H1 (cell line): Measurements from ENCODE around the gene AKR7A2.

Experiments used
- EGR1 ChIP-seq: IDR thresholded peaks from 2 replicates; pipeline ENCODE4 v1.6.1; 2011; ENCODE audit warnings: low read depth, low read length, borderline replicate concordance
- EZH2 ChIP-seq: fragments of 200-600 bp; sonication (generic); IDR thresholded peaks from 2 replicates; pipeline ENCODE4 v1.7.1; 2012; ENCODE audit warnings: low read depth, mild to moderate bottlenecking, moderate library complexity, low read length, inconsistent platforms; ENCODE audit not compliant: severe bottlenecking
- FOSL1 ChIP-seq: IDR thresholded peaks from 2 replicates; pipeline ENCODE4 v1.6.1; 2011; ENCODE audit warnings: mild to moderate bottlenecking, low read depth, low read length, moderate library complexity; ENCODE audit not compliant: insufficient read depth
- GTF2F1 ChIP-seq: IDR thresholded peaks from 2 replicates; pipeline ENCODE4 v1.6.1; 2012; ENCODE audit warnings: low read depth, low read length, improper control_type of control experiment, borderline replicate concordance
- HDAC6 ChIP-seq: IDR thresholded peaks from one replicate; pipeline ENCODE4 v1.7.1; 2012; ENCODE audit warnings: low read depth, mild to moderate bottlenecking, inconsistent platforms, low read length, moderate library complexity
- KDM1A ChIP-seq: fragments of 200-600, 300-600 bp; sonication (generic); IDR thresholded peaks from 2 replicates; pipeline ENCODE4 v1.7.1; 2016; ENCODE audit warnings: mild to moderate bottlenecking, low read length, borderline replicate concordance
- POLR2A ChIP-seq, 2 experiments: IDR thresholded peaks; 1 replicate in 1 of 2; 2 replicates in 1 of 2; pipeline ENCODE4 v1.6.1; 2011; ENCODE audit warnings: low read depth in 2 of 2, low read length in 2 of 2, mild to moderate bottlenecking in 2 of 2; ENCODE audit errors: control extremely low read depth in 1 of 2
- POLR2AphosphoS5 ChIP-seq: IDR thresholded peaks from 2 replicates; pipeline ENCODE4 v1.6.1; 2011; ENCODE audit warnings: low read depth, low read length
- TEAD4 ChIP-seq: IDR thresholded peaks from 2 replicates; pipeline ENCODE4 v1.6.1; 2012; ENCODE audit warnings: low read depth, low read length, inconsistent platforms, mixed read lengths
- TF ChIP-seq, protein P1 (sequence below): fragments of 300-600 bp; sonication (generic); IDR thresholded peaks from 2 replicates; pipeline ENCODE4 v1.7.1; 2012; ENCODE audit warnings: low read length, moderate library complexity, mild to moderate bottlenecking, inconsistent platforms; ENCODE audit not compliant: insufficient replicate concordance

DNA sequence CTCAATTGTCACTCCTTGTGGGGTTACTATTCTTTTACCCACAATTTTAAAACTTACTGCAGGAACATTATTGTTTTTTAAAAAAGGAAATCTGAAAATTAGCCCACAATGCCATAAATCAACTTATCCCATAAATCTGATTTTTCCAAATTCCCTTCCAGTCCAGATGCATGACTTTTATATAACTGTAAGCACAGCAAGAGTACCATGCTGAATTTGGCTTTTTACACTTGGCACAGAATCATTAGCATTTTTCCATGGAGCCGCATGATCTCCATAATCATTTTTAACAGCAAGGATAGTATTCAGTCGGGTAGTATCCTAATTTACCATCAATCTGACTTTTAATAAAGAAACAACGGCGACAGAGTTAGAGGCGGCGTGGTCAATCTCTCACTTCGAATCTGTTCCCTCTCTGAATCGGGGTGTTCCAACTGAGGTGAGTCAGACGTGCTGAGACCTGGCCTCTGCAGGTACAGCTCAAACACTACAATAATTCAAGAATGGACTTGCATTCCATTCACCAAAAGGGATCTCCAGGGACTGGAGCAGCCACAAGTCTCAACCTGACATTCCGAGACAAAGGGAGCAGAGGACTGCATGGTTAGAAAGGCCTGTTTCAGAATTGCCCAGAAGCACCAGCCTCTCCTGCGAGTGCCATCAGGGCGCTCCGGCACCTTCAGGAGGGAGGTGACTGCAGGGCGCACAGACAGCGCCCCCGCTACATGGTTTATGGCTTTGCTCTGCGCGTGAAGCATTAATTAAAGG, 49.1 kb upstream of the AKR7A2 start:
- TF ChIP-seq FOSL1: no peak
- TF ChIP-seq GTF2F1: no peak
- no peak for TF ChIP-seq HDAC6
- TF ChIP-seq EZH2: no peak
- no peak for TF ChIP-seq EGR1
- no peak for TF ChIP-seq POLR2AphosphoS5
- TF ChIP-seq, protein P1, sequence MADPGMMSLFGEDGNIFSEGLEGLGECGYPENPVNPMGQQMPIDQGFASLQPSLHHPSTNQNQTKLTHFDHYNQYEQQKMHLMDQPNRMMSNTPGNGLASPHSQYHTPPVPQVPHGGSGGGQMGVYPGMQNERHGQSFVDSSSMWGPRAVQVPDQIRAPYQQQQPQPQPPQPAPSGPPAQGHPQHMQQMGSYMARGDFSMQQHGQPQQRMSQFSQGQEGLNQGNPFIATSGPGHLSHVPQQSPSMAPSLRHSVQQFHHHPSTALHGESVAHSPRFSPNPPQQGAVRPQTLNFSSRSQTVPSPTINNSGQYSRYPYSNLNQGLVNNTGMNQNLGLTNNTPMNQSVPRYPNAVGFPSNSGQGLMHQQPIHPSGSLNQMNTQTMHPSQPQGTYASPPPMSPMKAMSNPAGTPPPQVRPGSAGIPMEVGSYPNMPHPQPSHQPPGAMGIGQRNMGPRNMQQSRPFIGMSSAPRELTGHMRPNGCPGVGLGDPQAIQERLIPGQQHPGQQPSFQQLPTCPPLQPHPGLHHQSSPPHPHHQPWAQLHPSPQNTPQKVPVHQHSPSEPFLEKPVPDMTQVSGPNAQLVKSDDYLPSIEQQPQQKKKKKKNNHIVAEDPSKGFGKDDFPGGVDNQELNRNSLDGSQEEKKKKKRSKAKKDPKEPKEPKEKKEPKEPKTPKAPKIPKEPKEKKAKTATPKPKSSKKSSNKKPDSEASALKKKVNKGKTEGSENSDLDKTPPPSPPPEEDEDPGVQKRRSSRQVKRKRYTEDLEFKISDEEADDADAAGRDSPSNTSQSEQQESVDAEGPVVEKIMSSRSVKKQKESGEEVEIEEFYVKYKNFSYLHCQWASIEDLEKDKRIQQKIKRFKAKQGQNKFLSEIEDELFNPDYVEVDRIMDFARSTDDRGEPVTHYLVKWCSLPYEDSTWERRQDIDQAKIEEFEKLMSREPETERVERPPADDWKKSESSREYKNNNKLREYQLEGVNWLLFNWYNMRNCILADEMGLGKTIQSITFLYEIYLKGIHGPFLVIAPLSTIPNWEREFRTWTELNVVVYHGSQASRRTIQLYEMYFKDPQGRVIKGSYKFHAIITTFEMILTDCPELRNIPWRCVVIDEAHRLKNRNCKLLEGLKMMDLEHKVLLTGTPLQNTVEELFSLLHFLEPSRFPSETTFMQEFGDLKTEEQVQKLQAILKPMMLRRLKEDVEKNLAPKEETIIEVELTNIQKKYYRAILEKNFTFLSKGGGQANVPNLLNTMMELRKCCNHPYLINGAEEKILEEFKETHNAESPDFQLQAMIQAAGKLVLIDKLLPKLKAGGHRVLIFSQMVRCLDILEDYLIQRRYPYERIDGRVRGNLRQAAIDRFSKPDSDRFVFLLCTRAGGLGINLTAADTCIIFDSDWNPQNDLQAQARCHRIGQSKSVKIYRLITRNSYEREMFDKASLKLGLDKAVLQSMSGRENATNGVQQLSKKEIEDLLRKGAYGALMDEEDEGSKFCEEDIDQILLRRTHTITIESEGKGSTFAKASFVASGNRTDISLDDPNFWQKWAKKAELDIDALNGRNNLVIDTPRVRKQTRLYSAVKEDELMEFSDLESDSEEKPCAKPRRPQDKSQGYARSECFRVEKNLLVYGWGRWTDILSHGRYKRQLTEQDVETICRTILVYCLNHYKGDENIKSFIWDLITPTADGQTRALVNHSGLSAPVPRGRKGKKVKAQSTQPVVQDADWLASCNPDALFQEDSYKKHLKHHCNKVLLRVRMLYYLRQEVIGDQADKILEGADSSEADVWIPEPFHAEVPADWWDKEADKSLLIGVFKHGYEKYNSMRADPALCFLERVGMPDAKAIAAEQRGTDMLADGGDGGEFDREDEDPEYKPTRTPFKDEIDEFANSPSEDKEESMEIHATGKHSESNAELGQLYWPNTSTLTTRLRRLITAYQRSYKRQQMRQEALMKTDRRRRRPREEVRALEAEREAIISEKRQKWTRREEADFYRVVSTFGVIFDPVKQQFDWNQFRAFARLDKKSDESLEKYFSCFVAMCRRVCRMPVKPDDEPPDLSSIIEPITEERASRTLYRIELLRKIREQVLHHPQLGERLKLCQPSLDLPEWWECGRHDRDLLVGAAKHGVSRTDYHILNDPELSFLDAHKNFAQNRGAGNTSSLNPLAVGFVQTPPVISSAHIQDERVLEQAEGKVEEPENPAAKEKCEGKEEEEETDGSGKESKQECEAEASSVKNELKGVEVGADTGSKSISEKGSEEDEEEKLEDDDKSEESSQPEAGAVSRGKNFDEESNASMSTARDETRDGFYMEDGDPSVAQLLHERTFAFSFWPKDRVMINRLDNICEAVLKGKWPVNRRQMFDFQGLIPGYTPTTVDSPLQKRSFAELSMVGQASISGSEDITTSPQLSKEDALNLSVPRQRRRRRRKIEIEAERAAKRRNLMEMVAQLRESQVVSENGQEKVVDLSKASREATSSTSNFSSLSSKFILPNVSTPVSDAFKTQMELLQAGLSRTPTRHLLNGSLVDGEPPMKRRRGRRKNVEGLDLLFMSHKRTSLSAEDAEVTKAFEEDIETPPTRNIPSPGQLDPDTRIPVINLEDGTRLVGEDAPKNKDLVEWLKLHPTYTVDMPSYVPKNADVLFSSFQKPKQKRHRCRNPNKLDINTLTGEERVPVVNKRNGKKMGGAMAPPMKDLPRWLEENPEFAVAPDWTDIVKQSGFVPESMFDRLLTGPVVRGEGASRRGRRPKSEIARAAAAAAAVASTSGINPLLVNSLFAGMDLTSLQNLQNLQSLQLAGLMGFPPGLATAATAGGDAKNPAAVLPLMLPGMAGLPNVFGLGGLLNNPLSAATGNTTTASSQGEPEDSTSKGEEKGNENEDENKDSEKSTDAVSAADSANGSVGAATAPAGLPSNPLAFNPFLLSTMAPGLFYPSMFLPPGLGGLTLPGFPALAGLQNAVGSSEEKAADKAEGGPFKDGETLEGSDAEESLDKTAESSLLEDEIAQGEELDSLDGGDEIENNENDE: no peak
- TF ChIP-seq TEAD4: no peak
- TF ChIP-seq KDM1A: no peak
- no peak for TF ChIP-seq POLR2A (IDR thresholded peaks at IDR 0.05; ENCODE audit: control extremely low read depth in 1 of 2, low read depth in 2 of 2, low read length in 2 of 2)
